HepG2 (cell line): ENCODE results near the gene ZC3H18. TPM values are rescaled to one million over a fixed set of nuclear protein-coding genes. Genes with fewer than 3 reads are reported as not detected.

ENCODE experiments used
- ARNT ChIP-seq: fragments of 450-650 bp; IDR thresholded peaks from 2 replicates; pipeline ENCODE4 v1.6.1; 2017
- HDAC6 ChIP-seq: fragments of 200-600 bp; sonication (generic); IDR thresholded peaks from 2 replicates; pipeline ENCODE4 v1.7.0; 2017; ENCODE audit warnings: mild to moderate bottlenecking, antibody characterized with exemption, low read length, low read depth
- HOXA5 ChIP-seq: sonication (generic); formaldehyde crosslinking; IDR thresholded peaks from 2 replicates; pipeline ENCODE4 v1.4.0; 2020; ENCODE audit warnings: missing genetic modification reagents
- ISX ChIP-seq: sonication (generic); formaldehyde crosslinking; conservative IDR thresholded peaks from 2 replicates; pipeline ENCODE4 v1.5.0; 2020; ENCODE audit warnings: missing genetic modification reagents
- KDM3A ChIP-seq: IDR thresholded peaks from 2 replicates; pipeline ENCODE4 v1.6.1; 2018; ENCODE audit warnings: low read depth, missing compliant biosample characterization
- MEIS2 ChIP-seq: sonication (generic); formaldehyde crosslinking; IDR thresholded peaks from 2 replicates; pipeline ENCODE4 v1.9.0; 2021; ENCODE audit warnings: mild to moderate bottlenecking, missing genetic modification reagents
- NFIC ChIP-seq: IDR thresholded peaks from 2 replicates; pipeline ENCODE4 v1.6.1; 2012; ENCODE audit warnings: mild to moderate bottlenecking, low read length, inconsistent platforms
- NFYB ChIP-seq: sonication (generic); formaldehyde crosslinking; IDR thresholded peaks from 2 replicates; pipeline ENCODE4 v1.4.0; 2020; ENCODE audit warnings: missing genetic modification reagents
- RBM39 ChIP-seq: fragments of 200-400 bp; formaldehyde crosslinking; IDR thresholded peaks from one replicate; pipeline ENCODE4 v1.6.1; 2018; ENCODE audit warnings: antibody characterized with exemption, mild to moderate bottlenecking, low read depth, low read length; ENCODE audit not compliant: poor library complexity, severe bottlenecking
- SIX1 ChIP-seq: sonication (generic); formaldehyde crosslinking; IDR thresholded peaks from 2 replicates; pipeline ENCODE4 v1.4.0; 2020; ENCODE audit warnings: missing genetic modification reagents, borderline replicate concordance
- SRSF1 ChIP-seq: fragments of 200-400 bp; formaldehyde crosslinking; optimal IDR thresholded peaks from 2 replicates; pipeline ENCODE3; 2017; ENCODE audit warnings: mild to moderate bottlenecking, low read depth, low read length, moderate library complexity
- SUZ12 ChIP-seq: fragments of 150-350 bp; IDR thresholded peaks from 2 replicates; pipeline ENCODE4 v1.6.1; 2014; ENCODE audit warnings: low read depth, low read length
- U2AF1 ChIP-seq: fragments of 200-400 bp; formaldehyde crosslinking; optimal IDR thresholded peaks from 2 replicates; pipeline ENCODE3; 2017; ENCODE audit warnings: mild to moderate bottlenecking, low read depth, low read length
- ZNF121 ChIP-seq: sonication (generic); formaldehyde crosslinking; IDR thresholded peaks from 2 replicates; pipeline ENCODE4 v1.5.0; 2020; ENCODE audit warnings: mild to moderate bottlenecking, missing genetic modification reagents
- ZNF24 ChIP-seq: fragments of 450-650 bp; IDR thresholded peaks from 2 replicates; pipeline ENCODE4 v1.6.1; 2017; ENCODE audit warnings: antibody characterized with exemption, mild to moderate bottlenecking
- ZNF747 ChIP-seq: sonication (generic); formaldehyde crosslinking; IDR thresholded peaks from 2 replicates; pipeline ENCODE4 v1.8.1; 2023; ENCODE audit warnings: missing genetic modification reagents, mild to moderate bottlenecking, borderline replicate concordance
- polyA plus RNA-seq, 8 experiments: library from polyadenylated mRNA; depleted of rRNA in 3 of 8; stranded (reverse) in 7 of 8; unstranded in 1 of 8; fragments of >200 nt; fragmentation: Illumina TruSeq in 4 of 8; extraction: Trizol in 4 of 8; gene quantifications; 2 replicates each; pipeline versions ENCODE4 v1.2.1 to v1.2.3, GENCODE V29; 2011 to 2016; ENCODE audit warnings: low read depth in 4 of 8, missing spikeins in 1 of 8, mixed read lengths in 1 of 8; ENCODE audit not compliant: insufficient read depth in 1 of 8
- total RNA-seq, 5 experiments: library from RNA; depleted of rRNA; stranded (reverse); fragments of >200 nt; fragmentation: Illumina TruSeq; extraction: Trizol; gene quantifications; 2 replicates each; pipeline ENCODE4 v1.2.3, GENCODE V29; 2016; ENCODE audit warnings: low read depth in 1 of 5
- TF ChIP-seq, protein P1 (sequence below): IDR thresholded peaks from 2 replicates; pipeline ENCODE4 v1.4.0; 2020; ENCODE audit warnings: mild to moderate bottlenecking, missing genetic modification reagents
- TF ChIP-seq, protein P2 (sequence below): sonication (generic); formaldehyde crosslinking; IDR thresholded peaks from 2 replicates; pipeline ENCODE4 v1.4.0; 2020; ENCODE audit warnings: missing genetic modification reagents, borderline replicate concordance
- TF ChIP-seq, protein P3 (sequence below): sonication (generic); formaldehyde crosslinking; IDR thresholded peaks from 2 replicates; pipeline ENCODE4 v1.8.0; 2022; ENCODE audit warnings: mild to moderate bottlenecking, missing genetic modification reagents
- TF ChIP-seq, protein P4 (sequence below): sonication (generic); formaldehyde crosslinking; IDR thresholded peaks from 2 replicates; pipeline ENCODE4 v1.4.0; 2020; ENCODE audit warnings: missing genetic modification reagents
- TF ChIP-seq, protein P5 (sequence below): sonication (generic); formaldehyde crosslinking; IDR thresholded peaks from 2 replicates; pipeline ENCODE4 v1.9.0; 2022; ENCODE audit warnings: missing genetic modification reagents, mild to moderate bottlenecking, borderline replicate concordance

The ZC3H18 gene
- total and polyA plus RNA-seq, 2 of the 13 experiments (the other 11 are each of a cell fraction or from before 2014, with no cell fraction given), result 11.2 to 27.4 TPM

DNA sequence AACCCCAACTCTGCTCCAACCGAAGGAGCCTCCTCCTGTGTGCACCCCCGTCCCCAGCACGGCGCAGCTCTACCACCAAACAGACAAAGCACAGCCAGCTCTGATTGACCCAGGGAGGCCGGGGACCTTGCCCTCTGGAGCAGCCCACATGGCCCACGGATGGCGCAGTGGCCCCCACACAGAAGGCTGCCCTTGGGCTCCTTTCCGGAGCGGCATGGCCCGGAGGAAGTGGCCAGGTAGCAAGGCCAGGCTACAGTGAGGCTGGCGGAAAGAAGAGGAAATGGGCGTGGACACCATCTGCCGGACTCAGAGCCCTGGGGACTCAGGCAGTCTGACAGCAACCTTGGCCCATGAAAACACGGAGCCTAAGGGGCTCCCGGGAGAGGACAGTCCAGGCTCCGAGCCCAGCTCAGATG, 19.9 kb upstream of the ZC3H18 start (continued):
- no peak for TF ChIP-seq HDAC6
- no peak for TF ChIP-seq SUZ12
- TF ChIP-seq ARNT, result no peak
- TF ChIP-seq SRSF1, result no peak
- no peak for TF ChIP-seq KDM3A
- TF ChIP-seq ZNF747 (CRISPR knock-in tag), result 0 out of 2 replicates have a peak, but pooled peaks have one; percentile 34
- no peak for TF ChIP-seq NFIC
- TF ChIP-seq MEIS2 (CRISPR knock-in tag), result no peak
- TF ChIP-seq, protein P1, sequence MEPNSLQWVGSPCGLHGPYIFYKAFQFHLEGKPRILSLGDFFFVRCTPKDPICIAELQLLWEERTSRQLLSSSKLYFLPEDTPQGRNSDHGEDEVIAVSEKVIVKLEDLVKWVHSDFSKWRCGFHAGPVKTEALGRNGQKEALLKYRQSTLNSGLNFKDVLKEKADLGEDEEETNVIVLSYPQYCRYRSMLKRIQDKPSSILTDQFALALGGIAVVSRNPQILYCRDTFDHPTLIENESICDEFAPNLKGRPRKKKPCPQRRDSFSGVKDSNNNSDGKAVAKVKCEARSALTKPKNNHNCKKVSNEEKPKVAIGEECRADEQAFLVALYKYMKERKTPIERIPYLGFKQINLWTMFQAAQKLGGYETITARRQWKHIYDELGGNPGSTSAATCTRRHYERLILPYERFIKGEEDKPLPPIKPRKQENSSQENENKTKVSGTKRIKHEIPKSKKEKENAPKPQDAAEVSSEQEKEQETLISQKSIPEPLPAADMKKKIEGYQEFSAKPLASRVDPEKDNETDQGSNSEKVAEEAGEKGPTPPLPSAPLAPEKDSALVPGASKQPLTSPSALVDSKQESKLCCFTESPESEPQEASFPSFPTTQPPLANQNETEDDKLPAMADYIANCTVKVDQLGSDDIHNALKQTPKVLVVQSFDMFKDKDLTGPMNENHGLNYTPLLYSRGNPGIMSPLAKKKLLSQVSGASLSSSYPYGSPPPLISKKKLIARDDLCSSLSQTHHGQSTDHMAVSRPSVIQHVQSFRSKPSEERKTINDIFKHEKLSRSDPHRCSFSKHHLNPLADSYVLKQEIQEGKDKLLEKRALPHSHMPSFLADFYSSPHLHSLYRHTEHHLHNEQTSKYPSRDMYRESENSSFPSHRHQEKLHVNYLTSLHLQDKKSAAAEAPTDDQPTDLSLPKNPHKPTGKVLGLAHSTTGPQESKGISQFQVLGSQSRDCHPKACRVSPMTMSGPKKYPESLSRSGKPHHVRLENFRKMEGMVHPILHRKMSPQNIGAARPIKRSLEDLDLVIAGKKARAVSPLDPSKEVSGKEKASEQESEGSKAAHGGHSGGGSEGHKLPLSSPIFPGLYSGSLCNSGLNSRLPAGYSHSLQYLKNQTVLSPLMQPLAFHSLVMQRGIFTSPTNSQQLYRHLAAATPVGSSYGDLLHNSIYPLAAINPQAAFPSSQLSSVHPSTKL (CRISPR knock-in tag), result no peak
- no peak for TF ChIP-seq U2AF1
- no peak for TF ChIP-seq SIX1
- TF ChIP-seq, protein P2, sequence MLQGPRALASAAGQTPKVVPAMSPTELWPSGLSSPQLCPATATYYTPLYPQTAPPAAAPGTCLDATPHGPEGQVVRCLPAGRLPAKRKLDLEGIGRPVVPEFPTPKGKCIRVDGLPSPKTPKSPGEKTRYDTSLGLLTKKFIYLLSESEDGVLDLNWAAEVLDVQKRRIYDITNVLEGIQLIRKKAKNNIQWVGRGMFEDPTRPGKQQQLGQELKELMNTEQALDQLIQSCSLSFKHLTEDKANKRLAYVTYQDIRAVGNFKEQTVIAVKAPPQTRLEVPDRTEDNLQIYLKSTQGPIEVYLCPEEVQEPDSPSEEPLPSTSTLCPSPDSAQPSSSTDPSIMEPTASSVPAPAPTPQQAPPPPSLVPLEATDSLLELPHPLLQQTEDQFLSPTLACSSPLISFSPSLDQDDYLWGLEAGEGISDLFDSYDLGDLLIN (CRISPR knock-in tag), result no peak
- TF ChIP-seq ZNF24, result no peak
- TF ChIP-seq, protein P3, sequence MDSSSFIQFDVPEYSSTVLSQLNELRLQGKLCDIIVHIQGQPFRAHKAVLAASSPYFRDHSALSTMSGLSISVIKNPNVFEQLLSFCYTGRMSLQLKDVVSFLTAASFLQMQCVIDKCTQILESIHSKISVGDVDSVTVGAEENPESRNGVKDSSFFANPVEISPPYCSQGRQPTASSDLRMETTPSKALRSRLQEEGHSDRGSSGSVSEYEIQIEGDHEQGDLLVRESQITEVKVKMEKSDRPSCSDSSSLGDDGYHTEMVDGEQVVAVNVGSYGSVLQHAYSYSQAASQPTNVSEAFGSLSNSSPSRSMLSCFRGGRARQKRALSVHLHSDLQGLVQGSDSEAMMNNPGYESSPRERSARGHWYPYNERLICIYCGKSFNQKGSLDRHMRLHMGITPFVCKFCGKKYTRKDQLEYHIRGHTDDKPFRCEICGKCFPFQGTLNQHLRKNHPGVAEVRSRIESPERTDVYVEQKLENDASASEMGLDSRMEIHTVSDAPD, result no peak
- TF ChIP-seq, protein P4, sequence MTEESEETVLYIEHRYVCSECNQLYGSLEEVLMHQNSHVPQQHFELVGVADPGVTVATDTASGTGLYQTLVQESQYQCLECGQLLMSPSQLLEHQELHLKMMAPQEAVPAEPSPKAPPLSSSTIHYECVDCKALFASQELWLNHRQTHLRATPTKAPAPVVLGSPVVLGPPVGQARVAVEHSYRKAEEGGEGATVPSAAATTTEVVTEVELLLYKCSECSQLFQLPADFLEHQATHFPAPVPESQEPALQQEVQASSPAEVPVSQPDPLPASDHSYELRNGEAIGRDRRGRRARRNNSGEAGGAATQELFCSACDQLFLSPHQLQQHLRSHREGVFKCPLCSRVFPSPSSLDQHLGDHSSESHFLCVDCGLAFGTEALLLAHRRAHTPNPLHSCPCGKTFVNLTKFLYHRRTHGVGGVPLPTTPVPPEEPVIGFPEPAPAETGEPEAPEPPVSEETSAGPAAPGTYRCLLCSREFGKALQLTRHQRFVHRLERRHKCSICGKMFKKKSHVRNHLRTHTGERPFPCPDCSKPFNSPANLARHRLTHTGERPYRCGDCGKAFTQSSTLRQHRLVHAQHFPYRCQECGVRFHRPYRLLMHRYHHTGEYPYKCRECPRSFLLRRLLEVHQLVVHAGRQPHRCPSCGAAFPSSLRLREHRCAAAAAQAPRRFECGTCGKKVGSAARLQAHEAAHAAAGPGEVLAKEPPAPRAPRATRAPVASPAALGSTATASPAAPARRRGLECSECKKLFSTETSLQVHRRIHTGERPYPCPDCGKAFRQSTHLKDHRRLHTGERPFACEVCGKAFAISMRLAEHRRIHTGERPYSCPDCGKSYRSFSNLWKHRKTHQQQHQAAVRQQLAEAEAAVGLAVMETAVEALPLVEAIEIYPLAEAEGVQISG (CRISPR knock-in tag), result no peak
- no peak for TF ChIP-seq NFYB (CRISPR knock-in tag)
- no peak for TF ChIP-seq HOXA5
- no peak for TF ChIP-seq RBM39
- TF ChIP-seq, protein P5, sequence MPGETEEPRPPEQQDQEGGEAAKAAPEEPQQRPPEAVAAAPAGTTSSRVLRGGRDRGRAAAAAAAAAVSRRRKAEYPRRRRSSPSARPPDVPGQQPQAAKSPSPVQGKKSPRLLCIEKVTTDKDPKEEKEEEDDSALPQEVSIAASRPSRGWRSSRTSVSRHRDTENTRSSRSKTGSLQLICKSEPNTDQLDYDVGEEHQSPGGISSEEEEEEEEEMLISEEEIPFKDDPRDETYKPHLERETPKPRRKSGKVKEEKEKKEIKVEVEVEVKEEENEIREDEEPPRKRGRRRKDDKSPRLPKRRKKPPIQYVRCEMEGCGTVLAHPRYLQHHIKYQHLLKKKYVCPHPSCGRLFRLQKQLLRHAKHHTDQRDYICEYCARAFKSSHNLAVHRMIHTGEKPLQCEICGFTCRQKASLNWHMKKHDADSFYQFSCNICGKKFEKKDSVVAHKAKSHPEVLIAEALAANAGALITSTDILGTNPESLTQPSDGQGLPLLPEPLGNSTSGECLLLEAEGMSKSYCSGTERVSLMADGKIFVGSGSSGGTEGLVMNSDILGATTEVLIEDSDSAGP (CRISPR knock-in tag), result peak; percentile 33; the same call in 1 of the 2 replicates
- TF ChIP-seq ISX (CRISPR knock-in tag), result no peak
- no peak for TF ChIP-seq ZNF121 (CRISPR knock-in tag)
